ENCODE results near the gene KBTBD4. TPM values are rescaled to one million over a fixed set of nuclear protein-coding genes. Genes with fewer than 3 reads are reported as not detected.

The KBTBD4 gene
- total and polyA plus RNA-seq, 2 donors (not counting 1 experiment from before 2014, with no cell fraction given): 8.6 to 20.3 TPM

- 22% methylated on average over 1 of the region's 3 CpGs for WGBS (ENCODE audit: insufficient coverage)
- ATAC-seq (ENCODE audit: low read depth) (peak; percentile 61), DNase-seq (peak; percentile 49)
- peak overlapping the region in 1 of 5 experiments; percentile 11 for H3K4me3 ChIP-seq (ENCODE audit: control extremely low read depth in 1 of 5, extremely low read depth in 1 of 5, insufficient read depth in 1 of 5, low read depth in 2 of 5, low read length in 4 of 5)
- H2AFZ ChIP-seq (ENCODE audit: insufficient read depth, low read depth, low read length, poor library complexity, severe bottlenecking): no peak overlapping the region
- H3K27me3 Mint-ChIP-seq: no peaks in the 10 kb centered on the region
- H3K4me1 ChIP-seq (ENCODE audit: control insufficient read depth in 2 of 2, insufficient read depth in 2 of 2, low read length in 2 of 2): peaks cover 35 to 45% of the 10 kb centered on the region in 2 donors
- ChIA-PET CTCF (interaction anchor here (1.0 kb wide), 1 partner anchor 12 kb away, joined by 3 read pairs; no protein-coding TSS in a partner anchor), POLR2A (no interaction called here)
- no peaks in the 10 kb centered on the region for H3K27me3 ChIP-seq (replicated peaks in 1 of 4; ENCODE audit: control extremely low read depth in 1 of 4, control insufficient read depth in 3 of 4, insufficient read depth in 4 of 4, low read length in 3 of 4)
- H3K4me2 ChIP-seq (replicated peaks; ENCODE audit: low read depth, low read length, poor library complexity, severe bottlenecking): peak overlapping the region; percentile 55
- H3K9ac ChIP-seq (ENCODE audit: low read length): peak overlapping the region; percentile 18
- peak overlapping the region; percentile 87 for H3K27ac Mint-ChIP-seq
- H4K20me1 ChIP-seq (ENCODE audit: control insufficient read depth, insufficient read depth, low read length, poor library complexity, severe bottlenecking): peaks cover 64% of the 10 kb centered on the region
- peaks cover 0 to 14% of the 10 kb centered on the region in 2 experiments for H3K36me3 ChIP-seq (replicated peaks in 1 of 2; ENCODE audit: control extremely low read depth in 1 of 2, control insufficient read depth in 1 of 2, extremely low read depth in 1 of 2, insufficient read depth in 2 of 2, low read length in 1 of 2)
- TF ChIP-seq CTCF (IDR thresholded peaks at IDR 0.05) (no peak), EZH2 (IDR thresholded peaks at IDR 0.05; ENCODE audit: borderline replicate concordance, insufficient read depth, low read depth, low read length, poor library complexity, severe bottlenecking) (no peak)
- intact Hi-C loops (cut with micrococcal nuclease): loop anchor here (2.0 kb wide), 1 partner anchor 17 kb away; no protein-coding TSS in a partner anchor
- H3K9me3 Mint-ChIP-seq (ENCODE audit: insufficient read depth): no peaks in the 10 kb centered on the region
- H3K79me2 ChIP-seq (ENCODE audit: control insufficient read depth, insufficient read depth, low read length): peaks cover 99% of the 10 kb centered on the region
- H3K27ac ChIP-seq (ENCODE audit: low read length in 2 of 2): peak overlapping the region; percentile 36 to 77
- H3K4me3 Mint-ChIP-seq: peak overlapping the region; percentile 79
- H3K4me1 Mint-ChIP-seq: peaks cover 66% of the 10 kb centered on the region
- H3K9me3 ChIP-seq (ENCODE audit: control extremely low read depth in 1 of 3, control insufficient read depth in 2 of 3, insufficient read depth in 1 of 3, low read length in 2 of 3): no peaks in the 10 kb centered on the region
Measured at GRCh38 chr11:47523490-47524225, 55.1 kb downstream of the KBTBD4 start.

Small RNA genes within 50 kb of the gene (small RNA-seq; reads per million reads assigned to genes)
- gene RN7SL652P (ENCODE audit: insufficient read length, low read depth, low replicate concordance) (not detected), gene RNU5E-10P (ENCODE audit: insufficient read length, low read depth, low replicate concordance) (not detected)

Other genes starting within 250 kb of the KBTBD4 start
- gene MYBPC3, start 226.3 kb downstream of the KBTBD4 start, total RNA-seq: 0.67 and 0.70 TPM in 2 replicates
- gene MYBPC3, start 226.3 kb downstream of the KBTBD4 start, polyA plus RNA-seq: 1.4 and 1.5 TPM in 2 replicates
- gene SPI1, start 200.4 kb downstream of the KBTBD4 start, total RNA-seq: 98.3 and 98.8 TPM in 2 replicates
- gene SPI1, start 200.4 kb downstream of the KBTBD4 start, polyA plus RNA-seq: 119 and 156 TPM in 2 replicates
- gene SLC39A13, start 170.4 kb downstream of the KBTBD4 start, total RNA-seq: 33.0 and 39.4 TPM in 2 replicates
- gene SLC39A13, start 170.4 kb downstream of the KBTBD4 start, polyA plus RNA-seq: 48.6 and 55.7 TPM in 2 replicates
- gene PSMC3, start 152.5 kb downstream of the KBTBD4 start, total RNA-seq: 59.9 and 62.7 TPM in 2 replicates
- 36.7 and 47.7 TPM in 2 replicates for gene PSMC3, start 152.5 kb downstream of the KBTBD4 start, polyA plus RNA-seq
- gene RAPSN, start 129.8 kb downstream of the KBTBD4 start, total RNA-seq: 1.0 and 1.4 TPM in 2 replicates
- gene RAPSN, start 129.8 kb downstream of the KBTBD4 start, polyA plus RNA-seq: 0.25 and 0.42 TPM in 2 replicates
- 153 and 167 TPM in 2 replicates for gene CELF1, start 25.8 kb downstream of the KBTBD4 start, total RNA-seq
- 52.0 and 86.2 TPM in 2 replicates for gene CELF1, start 25.8 kb downstream of the KBTBD4 start, polyA plus RNA-seq
- gene PTPMT1, start 13.4 kb downstream of the KBTBD4 start, total RNA-seq: 20.8 and 26.2 TPM in 2 replicates
- gene PTPMT1, start 13.4 kb downstream of the KBTBD4 start, polyA plus RNA-seq: 27.2 and 35.7 TPM in 2 replicates
- 76.2 and 79.5 TPM in 2 replicates for gene NDUFS3, start 104 bp upstream of the KBTBD4 start, total RNA-seq
- 78.5 and 80.4 TPM in 2 replicates for gene NDUFS3, start 104 bp upstream of the KBTBD4 start, polyA plus RNA-seq
- gene FAM180B, start 7.7 kb upstream of the KBTBD4 start, total RNA-seq: 0.20 TPM in 1 of 2 replicates, not detected in the other
- gene FAM180B, start 7.7 kb upstream of the KBTBD4 start, polyA plus RNA-seq: 0.06 TPM in 1 of 2 replicates, not detected in the other
- not detected in 2 replicates for gene C1QTNF4, start 15.4 kb upstream of the KBTBD4 start, total RNA-seq
- 1.6 and 2.5 TPM in 2 replicates for gene C1QTNF4, start 15.4 kb upstream of the KBTBD4 start, polyA plus RNA-seq
- 26.9 and 30.9 TPM in 2 replicates for gene MTCH2, start 63.6 kb upstream of the KBTBD4 start, total RNA-seq
- gene MTCH2, start 63.6 kb upstream of the KBTBD4 start, polyA plus RNA-seq: 18.1 and 21.9 TPM in 2 replicates
- 13.6 and 17.0 TPM in 2 replicates for gene AGBL2, start 136.4 kb upstream of the KBTBD4 start, total RNA-seq
- 19.6 and 28.6 TPM in 2 replicates for gene AGBL2, start 136.4 kb upstream of the KBTBD4 start, polyA plus RNA-seq
- 287 and 288 TPM in 2 replicates for gene FNBP4, start 188.4 kb upstream of the KBTBD4 start, total RNA-seq
- 278 and 330 TPM in 2 replicates for gene FNBP4, start 188.4 kb upstream of the KBTBD4 start, polyA plus RNA-seq

All from B cell (primary cell).